ENCODE measurements around the gene ADORA2A. TPM values are rescaled to one million over a fixed set of nuclear protein-coding genes. Genes with fewer than 3 reads are reported as not detected.
A peak's percentile ranks its signal among the peaks of the same experiment; 100 is the strongest.

The ADORA2A gene
- total RNA-seq, 2 donors from 2014 or later = 1.9 to 2.6 TPM

DNA sequence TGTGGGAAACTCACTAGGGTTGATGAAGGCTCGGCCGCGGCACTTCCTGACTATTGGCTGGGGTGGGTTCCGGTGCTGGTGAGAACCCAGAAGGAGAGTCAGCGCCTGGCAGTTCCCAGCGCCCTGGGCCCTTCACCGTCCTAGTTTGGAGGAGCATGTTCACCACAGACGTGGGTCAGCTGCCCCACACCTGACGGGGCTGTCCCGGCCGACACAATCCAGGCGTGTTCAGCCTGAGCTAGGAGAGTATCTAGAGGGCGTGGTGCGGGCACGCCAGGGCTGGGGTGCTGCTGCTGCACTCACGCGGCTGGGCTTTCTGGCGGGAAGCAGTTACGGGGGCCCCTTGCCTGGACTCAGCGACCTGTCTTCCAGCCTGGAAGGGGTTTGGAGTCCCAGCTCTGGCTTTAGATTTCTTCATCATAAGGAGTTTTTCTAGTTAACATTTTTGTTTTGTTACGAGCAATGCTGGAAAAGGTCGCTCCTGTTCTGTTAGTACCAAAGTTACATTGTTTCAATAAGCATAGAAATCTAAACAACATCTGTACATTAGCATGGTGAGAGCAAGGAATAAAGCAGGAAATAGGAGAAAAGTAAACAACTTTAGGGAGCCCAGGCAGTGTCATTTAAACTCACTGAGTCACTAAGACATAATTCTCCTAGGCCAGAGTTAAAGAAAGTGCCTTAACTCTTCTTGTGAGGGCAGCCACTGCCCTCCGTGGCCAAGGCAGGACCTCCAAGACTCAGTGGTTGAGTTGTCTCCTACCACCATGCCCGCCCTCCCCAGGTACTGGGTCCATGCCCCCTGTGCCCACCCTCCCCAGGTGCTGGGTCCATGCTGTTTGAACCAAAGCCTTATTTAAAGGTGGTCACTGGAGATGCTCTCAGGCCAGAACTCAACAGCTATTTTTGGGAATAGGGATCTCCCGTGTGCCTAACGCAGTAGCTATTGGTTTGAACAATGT, 12.1 kb upstream of the ADORA2A start:
- DNase-seq (ENCODE audit: low spot score) = peak; percentile 80
- intact Hi-C loops (cut with DNase I) = no loop called here

DNA sequence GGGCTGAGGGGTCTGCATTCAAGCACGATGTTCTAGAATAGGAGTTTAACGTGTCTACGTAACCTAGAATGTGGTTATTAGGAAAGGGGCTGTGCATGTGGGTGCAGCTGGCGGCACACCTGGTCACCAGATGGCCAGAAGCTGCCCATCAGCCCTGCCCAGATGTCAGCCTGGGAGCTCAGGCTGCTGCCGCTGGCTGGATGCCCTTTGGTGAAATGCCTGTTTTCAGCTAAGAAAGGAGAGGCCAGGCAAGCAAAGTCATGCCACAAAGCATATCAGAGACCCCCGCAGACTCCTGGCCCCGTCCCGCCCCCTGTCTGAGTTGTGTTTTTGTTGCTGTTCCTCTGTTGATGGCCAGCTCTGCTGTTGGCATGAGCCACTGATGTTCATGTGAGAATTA, 11.3 kb upstream of the ADORA2A start:
- peak; percentile 54 for DNase-seq (ENCODE audit: low spot score)
- intact Hi-C loops (cut with DNase I) = no loop called here

DNA sequence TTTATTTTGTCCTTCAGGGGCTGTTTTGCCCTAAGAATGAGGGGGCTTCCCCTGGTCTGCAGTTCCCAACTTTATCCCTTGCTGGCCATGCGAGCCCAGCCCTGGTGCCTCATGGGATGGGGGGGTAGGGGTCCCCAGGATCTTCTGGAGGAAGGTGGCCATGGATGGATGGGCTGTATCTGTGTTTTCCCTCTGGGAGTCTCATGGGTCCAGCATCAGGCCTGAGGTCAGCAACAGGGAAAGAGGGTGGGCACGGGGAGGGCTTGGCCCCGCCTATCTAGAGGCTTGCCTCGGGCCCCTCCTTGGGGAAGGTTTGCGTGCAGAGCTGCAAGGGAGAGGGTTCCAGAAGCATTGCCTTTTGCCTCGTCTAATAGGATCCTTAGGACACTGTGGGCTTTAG, 10.8 kb upstream of the ADORA2A start:
- DNase-seq (ENCODE audit: low spot score) = peak; percentile 74
- intact Hi-C loops (cut with DNase I) = no loop called here

DNA sequence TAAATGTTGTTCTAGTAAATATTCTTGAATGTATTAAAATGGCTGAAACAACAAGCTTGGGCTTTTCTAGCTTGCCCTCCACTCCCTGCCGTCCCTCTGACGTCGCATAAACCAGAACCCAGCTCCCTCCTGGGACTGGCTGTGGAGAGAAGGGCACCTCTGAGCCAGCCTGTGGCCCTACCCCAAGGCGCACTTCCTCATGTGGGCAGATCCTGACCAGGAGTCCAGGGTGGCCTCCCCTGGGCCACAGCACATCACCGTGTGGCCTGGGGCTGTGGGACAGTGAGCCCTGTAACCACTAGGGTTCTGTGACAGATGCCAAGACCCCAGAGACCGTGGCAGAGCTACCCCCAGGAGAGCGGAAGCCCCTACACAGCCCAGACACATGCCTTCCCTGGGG, 10.2 kb upstream of the ADORA2A start:
- DNase-seq (ENCODE audit: low spot score) = peak; percentile 78
- intact Hi-C loops (cut with DNase I) = no loop called here

DNA sequence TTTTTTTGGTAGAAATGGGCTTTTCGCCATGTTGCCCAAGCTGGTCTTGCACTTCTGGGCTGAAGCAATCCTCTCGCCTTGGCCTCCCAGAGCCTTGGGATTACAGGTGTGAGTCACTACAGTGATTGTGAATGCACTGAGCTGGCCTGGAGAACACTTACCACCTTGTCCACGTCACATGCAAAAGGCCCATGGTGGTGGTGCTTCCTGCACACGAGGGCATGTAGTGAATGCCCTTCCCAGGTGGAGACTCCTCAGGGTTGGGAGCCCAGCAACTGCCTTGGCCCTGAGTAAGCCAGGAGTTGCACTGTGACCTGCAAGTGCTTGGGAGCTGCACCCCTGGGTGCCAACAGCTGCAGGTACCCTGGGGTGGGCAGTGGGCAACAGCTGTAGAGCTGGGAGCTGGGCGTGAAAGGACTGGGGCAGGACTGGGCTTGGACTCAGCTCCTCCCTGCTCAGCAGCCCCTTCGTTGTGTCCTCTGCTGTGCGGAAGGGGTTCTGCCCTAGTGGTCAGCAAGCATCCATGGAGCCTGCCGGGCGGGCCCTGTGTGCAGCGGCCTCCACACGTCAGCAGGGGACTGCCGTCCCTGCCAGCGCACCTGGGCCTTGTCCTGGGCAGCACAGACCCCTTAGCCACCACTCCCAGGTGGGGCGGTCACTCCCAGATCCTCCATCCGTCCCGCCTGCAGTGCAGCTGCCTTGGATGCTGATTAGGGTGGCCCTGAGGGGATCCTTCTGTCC, 9.3 kb upstream of the ADORA2A start:
- peak; percentile 77 for DNase-seq (ENCODE audit: low spot score)
- intact Hi-C loops (cut with DNase I) = no loop called here

DNA sequence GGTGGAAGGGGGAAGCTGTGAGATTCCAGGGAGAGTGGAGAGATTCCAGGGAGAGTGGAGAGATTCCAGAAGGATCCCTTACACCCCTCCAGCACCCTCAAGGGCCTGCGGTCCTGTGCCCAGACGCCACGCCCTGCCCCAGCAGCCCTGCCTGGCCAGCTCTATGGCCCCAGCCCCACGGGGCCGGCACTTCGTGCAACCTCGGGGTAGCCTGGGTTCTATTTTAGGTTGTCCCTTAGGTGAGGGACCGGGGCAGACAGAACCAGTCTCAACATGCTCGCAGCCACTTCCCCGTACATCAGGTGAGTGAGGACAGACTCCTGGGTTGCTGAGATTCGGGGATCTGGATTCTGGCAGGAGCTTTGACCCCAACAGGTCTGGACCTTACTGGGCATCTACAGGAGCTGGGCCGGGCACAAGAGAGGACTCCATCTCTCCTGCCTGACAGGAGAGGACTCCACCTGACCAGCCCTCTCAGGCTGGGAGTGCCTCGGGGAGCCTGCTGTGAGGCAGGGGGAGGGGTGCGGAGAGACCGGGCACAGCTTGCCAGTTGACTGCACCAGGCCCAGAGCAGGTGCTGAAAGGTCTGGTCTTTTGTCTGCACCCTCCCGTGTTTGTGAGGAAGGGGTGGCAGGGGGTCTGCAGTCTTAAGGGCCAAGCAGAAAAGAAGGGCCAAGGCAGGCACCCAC, 8.5 kb upstream of the ADORA2A start:
- intact Hi-C loops (cut with DNase I) = no loop called here
- peak; percentile 72 for DNase-seq (ENCODE audit: low spot score)

DNA sequence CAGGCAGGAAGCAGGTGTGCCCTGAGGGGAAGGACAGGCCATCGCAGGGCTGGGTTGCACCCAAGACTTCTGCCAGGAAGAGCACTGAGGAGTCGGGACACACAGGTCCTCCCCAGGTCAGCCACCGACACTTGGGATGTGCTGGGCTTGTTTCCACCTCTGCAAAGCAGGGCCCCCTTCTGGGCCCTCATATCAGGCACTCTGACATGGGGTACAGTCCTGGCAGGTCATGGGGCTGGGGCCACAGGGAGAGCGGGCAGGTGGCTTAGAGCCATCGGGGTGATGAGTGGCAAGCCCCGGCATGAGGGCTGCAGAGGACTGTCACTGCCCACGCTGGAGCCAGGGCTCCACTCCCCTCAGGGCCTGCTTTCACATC, 7.9 kb upstream of the ADORA2A start:
- DNase-seq (ENCODE audit: low spot score) = peak; percentile 76

DNA sequence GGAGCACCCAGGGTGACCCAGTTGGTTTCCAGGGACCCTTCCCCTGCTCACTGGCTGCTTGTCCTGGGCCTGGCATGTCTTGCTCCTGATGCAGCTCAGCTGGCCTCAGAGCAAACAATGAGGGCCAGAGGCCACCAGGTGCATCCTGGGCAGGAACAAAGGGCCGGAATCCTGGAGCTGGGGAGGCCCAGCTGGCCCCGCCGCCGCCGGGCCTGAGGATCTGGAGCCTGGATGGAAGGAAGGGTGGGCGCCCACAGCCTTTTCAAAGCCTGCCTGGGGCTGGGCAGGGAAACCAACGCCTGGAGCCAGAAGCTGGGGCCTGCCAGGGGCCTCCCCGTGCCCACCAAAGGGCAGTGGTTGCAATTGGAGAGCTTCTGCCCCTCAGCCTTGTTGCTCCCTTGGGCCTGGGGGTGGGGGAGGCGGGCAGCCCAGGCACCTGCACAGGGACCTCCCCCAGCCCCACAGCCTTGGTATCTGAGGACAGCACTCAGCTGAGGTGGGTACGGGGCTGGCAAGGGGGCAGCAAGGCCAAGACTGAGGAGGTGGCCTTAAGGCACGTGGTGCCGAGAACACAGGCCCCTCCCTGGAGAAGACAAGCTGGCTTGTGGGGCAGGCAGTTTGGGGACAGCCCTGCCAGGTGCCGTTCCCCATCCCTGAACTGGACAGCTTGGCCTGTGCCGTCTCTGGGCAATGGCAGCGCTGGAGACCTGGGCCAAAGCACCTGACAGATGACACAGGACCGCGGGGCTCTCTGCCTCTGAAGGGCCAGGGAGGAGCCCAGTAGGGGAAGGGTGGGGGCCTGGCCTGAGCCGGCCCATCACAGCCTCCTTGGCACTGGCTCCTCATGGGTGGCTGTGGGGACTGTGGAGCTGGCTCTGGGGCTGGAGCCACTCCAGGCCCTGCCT, 7.1 kb upstream of the ADORA2A start:
- intact Hi-C loops (cut with DNase I) = loop anchor here (5.0 kb wide), 2 partner anchors 82 to 102 kb away; no protein-coding TSS in a partner anchor
- peak; percentile 82 for DNase-seq (ENCODE audit: low spot score)

More for the DNA sequence above, 7.9 kb upstream of the ADORA2A start:
- intact Hi-C loops (cut with DNase I) = no loop called here

DNA sequence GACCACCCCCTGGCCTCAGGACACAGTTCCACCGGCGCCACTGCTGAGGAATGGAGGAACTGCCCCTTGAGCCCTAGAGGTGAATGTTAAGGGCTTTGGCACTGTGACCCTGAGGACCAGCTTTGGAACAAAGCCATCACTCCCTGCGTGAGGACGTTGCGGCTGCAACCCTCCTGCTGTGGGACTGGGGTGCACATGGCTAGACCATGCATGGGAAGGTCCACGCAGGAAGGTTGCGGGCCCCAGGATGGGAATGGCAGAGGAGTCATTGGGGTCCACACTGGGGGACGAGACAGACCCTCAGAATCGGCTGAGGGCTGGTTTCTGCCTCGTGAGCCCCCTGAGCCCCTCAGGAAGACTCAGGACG, 6.4 kb upstream of the ADORA2A start:
- intact Hi-C loops (cut with DNase I) = loop anchor here (5.0 kb wide), 2 partner anchors 81 to 101 kb away; no protein-coding TSS in a partner anchor
- DNase-seq (ENCODE audit: low spot score) = no peak

DNA sequence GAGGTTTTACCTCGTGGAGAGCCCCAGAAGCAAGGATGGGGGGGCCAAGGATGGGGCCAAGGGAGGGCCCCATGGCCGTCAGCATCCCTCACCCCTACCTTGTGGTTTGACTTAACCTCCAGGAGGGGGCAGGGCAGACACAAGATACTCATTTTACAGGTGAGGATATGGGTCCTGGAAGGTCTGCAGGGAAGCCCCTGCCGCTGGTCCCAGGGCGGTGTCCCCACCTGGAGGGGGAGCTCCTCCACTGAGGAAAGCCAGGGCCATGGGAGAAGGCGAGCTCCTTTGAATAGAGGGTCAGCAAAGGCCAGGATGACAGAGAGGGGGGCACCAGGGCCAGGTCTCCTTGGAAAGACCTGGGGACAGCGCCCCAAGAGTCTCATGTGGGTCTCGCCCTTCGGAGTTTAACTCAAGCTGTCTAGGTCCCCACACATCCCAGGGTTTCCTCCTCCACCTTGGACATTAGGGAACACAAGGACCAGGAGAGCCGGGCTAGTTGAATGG, 5.9 kb upstream of the ADORA2A start:
- intact Hi-C loops (cut with DNase I) = loop anchor here (5.0 kb wide), 2 partner anchors 81 to 101 kb away; no protein-coding TSS in a partner anchor
- DNase-seq (ENCODE audit: low spot score) = no peak

DNA sequence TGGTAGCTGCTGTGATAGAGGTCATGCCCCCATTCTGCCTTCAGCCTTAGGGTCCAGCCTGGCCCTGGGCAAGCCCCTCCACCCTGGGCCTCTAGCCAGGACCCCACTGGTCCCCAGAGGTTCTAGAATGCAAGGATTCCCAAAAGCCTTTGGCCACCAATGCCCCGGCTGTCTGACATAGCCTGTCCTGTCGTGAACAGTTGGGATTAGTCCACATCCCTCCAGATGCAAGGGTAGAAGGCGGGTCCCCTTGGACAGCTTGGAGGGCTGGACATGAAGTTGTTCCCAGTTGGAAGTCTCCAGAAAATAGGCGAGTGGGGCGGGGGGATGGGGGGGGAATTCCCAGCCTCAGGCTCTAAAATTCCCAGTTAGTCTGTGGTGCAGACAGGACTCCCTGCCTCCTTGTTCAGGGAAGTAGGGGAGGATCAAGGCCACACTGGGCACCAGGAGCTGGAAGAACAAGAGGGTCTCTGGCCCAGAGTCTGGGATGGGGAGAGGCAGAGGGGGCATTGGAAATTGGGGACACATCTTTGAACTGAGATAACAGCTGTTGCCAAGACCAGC, 5.2 kb upstream of the ADORA2A start:
- no peak for DNase-seq (ENCODE audit: low spot score)
- intact Hi-C loops (cut with DNase I) = loop anchor here (5.0 kb wide), 2 partner anchors 80 to 100 kb away; no protein-coding TSS in a partner anchor

DNA sequence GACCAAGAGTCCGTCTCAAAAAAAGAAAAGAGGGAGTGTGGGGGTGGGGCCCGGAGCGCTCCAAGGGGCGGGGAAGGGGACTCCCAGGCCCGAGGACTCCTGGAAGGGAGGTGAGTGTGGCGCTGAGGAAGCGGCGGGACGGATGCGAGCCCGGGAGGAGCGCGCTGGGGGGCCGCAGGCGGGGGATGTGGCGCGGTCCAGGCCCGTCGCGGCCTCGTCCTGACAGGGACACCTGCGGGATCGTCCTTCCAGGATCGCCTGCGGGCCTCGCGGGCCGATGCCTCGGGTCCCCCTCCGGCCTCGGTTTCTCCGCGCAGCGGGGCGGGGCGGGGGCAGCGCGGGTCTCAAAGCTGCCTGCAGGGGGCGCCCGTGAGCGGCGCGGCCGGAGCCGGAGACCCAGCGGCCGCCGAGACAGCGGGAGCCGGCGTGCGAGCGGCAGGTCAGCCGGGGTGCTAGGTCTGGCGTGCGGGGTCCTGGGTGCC, 3.8 kb upstream of the ADORA2A start:
- intact Hi-C loops (cut with DNase I) = loop anchor here (5.0 kb wide), 2 partner anchors 79 to 99 kb away; no protein-coding TSS in a partner anchor
- DNase-seq (ENCODE audit: low spot score) = peak; percentile 92

DNA sequence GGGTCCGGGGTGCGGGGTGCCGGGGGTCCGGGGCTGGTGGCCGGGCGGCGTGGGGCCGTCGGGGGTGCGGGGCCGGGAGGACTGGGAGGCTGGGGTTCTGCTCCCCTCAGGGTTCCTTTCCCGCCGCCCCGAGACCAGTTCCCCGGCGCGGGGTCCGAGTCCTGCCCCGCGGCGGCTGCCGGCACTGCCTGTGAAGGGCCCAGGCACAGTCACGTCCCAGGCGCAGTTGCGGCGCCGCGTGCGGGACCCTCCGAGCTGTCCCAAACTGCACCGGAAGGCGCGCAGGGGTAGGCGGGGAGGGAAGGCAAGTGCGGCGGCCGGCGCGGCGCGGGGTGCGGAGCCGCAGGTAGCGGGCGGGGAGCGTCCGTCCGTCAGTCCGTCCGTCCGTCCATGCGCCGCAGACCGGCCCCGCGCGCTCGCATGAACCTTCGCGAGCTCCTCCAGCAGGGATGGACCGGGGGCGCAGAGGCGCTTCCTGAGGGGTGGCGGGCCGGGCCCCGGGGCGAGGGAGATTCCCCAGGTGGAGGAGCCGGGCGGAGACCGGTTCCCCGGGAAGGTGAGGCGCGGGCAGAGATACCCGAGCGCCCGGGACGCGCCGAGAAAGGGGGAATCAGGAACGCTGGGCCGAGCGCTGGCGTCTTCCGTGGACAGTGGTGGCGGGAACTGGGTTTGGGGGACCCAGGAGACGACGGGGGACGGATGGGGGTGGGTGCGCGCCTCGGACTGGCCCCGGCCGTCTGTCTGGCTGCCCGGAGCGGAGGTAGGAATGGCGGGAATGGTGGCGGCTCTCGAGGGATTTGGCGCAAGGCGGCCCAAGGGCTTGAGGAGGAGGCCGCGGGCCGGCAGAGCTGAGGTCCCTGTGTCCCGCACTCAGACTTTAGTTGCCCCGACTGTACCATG, 3.1 kb upstream of the ADORA2A start:
- no peak for DNase-seq (ENCODE audit: low spot score)
- intact Hi-C loops (cut with DNase I) = loop anchor here (5.0 kb wide), 2 partner anchors 78 to 98 kb away; no protein-coding TSS in a partner anchor

DNA sequence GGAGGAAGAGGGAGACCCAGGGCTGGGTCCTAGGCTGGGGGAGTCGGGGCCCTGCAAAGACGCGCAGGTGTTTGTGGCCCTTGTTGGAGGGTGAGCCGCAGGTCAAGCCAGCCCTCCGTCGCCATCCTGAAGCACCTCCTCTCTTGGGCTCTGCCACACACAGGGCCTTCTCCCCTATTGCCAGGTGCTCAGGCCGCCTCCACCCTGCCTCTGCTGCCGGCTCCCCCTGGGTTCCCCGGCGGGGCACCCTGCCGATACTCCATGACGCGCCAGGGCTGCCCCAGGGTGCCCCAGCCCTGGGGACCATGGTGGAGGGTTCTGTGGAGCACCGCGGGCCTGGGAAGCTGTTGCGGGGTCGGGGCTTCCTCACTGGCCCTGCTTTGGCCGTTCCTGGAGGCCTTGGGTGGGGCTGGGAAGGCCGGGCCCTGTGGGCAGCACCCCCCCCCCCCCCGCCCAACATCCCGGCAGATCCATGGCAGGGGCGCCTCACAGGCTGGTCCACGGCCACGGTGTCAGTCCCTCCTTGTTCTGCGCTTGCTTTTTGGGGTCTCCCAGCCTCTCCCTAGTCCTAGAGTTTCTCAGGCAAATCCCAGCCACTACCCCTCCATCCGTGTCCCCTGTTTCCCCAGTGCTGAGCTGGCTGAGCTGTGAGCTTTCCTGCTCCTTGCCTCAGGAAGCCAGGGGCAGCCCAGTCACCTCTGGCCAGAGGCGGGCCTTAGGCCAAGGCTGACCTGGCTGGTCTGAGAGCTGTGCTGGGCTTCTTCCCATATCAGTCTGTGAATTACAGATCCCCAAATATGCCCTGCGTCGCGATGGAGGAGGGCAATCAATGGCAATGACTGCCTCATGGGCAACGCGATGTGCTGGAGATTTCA, 2.3 kb upstream of the ADORA2A start:
- peak; percentile 81 for DNase-seq (ENCODE audit: low spot score)
- intact Hi-C loops (cut with DNase I) = loop anchor here (5.0 kb wide), 2 partner anchors 77 to 97 kb away; no protein-coding TSS in a partner anchor

DNA sequence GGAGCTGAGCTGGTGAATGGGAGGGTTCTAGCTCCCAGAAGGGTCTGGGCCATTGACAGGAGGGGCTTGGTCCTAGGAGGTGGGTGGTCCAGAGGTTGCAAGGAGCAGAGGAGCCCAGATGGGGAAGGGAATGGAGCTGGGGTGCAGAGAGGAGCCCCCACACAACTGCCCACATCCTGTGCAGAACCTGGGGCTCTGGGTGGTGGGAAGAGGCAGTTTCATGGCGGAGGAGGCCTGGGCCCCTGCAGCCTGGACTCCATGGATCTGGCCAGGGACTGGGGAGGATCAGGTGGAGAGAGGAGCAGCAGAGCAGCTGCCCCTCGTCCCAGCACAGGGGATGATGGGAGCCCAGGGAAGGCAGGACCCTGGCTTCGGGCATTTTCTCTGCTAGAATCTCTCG, 963 bp upstream of the ADORA2A start:
- DNase-seq (ENCODE audit: low spot score) = peak; percentile 74
- intact Hi-C loops (cut with DNase I) = no loop called here
